Measurements from ENCODE around the gene UAP1L1. TPM values are rescaled to one million over a fixed set of nuclear protein-coding genes. Genes with fewer than 3 reads are reported as not detected.

Gene UAP1L1
- total RNA-seq, 2 donors from 2014 or later: 9.0 to 13.0 TPM

DNA sequence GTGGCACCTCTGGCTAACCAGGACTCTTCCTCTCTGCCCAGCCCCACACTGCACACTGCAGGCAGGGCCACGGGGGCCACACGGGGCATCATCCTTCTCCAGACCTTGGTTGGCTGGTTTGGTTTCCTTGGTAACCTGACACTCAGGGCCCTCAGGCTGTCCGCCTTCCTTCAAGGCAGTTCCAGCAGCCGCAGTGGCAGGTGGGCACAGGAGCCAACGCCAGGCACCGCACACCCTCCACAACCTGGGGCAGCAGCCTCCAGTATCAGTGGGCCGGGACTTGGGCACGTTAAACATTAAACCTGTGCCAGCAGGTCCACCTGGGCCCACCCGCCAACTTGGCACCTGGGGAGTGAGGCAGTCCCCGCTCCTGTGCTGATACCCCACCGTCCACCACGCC is 33.3 kb upstream of the UAP1L1 start:
- peaks cover 19% of the 10 kb centered on the region for H3K4me1 ChIP-seq
- peak overlapping the region; percentile 64 for H3K27ac ChIP-seq
- H3K9ac ChIP-seq (ENCODE audit: low read depth in 2 of 2, low read length in 2 of 2): peak overlapping the region; percentile 0 to 51
- H3K27me3 ChIP-seq: peaks cover 14% of the 10 kb centered on the region
- no peak for DNase-seq
- no peaks in the 10 kb centered on the region for H3K36me3 ChIP-seq
- TF ChIP-seq, protein P1, sequence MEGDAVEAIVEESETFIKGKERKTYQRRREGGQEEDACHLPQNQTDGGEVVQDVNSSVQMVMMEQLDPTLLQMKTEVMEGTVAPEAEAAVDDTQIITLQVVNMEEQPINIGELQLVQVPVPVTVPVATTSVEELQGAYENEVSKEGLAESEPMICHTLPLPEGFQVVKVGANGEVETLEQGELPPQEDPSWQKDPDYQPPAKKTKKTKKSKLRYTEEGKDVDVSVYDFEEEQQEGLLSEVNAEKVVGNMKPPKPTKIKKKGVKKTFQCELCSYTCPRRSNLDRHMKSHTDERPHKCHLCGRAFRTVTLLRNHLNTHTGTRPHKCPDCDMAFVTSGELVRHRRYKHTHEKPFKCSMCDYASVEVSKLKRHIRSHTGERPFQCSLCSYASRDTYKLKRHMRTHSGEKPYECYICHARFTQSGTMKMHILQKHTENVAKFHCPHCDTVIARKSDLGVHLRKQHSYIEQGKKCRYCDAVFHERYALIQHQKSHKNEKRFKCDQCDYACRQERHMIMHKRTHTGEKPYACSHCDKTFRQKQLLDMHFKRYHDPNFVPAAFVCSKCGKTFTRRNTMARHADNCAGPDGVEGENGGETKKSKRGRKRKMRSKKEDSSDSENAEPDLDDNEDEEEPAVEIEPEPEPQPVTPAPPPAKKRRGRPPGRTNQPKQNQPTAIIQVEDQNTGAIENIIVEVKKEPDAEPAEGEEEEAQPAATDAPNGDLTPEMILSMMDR (IDR thresholded peaks at IDR 0.05): no peak
- intact Hi-C loops (cut with DNase I): no loop called here
- no peaks in the 10 kb centered on the region for H3K9me3 ChIP-seq
- H3K4me3 ChIP-seq: peak overlapping the region; percentile 54

DNA sequence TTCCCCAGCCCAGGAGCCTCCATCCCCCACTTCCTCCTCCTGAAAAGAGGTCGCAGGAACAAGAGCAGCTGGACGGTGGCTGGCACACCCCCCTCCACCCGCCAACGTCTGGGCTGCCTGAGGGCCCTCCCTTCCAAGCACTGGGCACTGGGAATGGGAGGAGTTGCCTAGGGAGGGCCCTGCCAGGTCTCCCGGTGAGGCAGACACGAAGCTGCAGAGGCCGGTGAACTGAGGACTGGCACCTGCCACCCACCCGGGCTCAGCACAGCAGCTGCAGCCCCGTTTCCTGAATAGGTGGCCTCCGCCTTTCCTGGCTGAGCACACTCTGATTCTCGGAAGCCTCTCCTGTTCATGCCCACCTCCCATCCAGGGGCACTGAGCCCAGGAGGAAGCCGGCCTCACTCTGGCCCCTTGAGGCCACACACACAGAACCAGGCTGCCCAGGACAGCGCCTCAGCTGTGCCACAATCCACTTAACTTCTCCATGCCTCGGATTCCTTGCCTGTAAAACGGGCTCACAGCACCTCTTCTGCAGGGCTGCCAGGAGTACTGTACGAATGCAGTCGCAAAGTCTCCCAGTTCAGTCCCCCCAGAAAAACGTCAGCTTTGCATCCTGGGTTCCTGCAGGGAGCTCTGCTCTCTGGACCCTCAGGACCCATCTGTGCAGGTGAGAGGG is 32.7 kb upstream of the UAP1L1 start:
- Histone ChIP-seq H3K27me3 (peaks cover 17% of the 10 kb centered on the region), H3K4me3 (peak overlapping the region; percentile 54), H3K9ac (ENCODE audit: low read depth in 2 of 2, low read length in 2 of 2) (peak overlapping the region; percentile 51 to 64), H3K36me3 (no peaks in the 10 kb centered on the region), H3K9me3 (no peaks in the 10 kb centered on the region), H3K4me1 (peaks cover 19% of the 10 kb centered on the region), H3K27ac (peak overlapping the region; percentile 64)
- intact Hi-C loops (cut with DNase I): no loop called here
- TF ChIP-seq, protein P1 (IDR thresholded peaks at IDR 0.05): no peak
- DNase-seq: peak; percentile 77

- TF ChIP-seq, protein P1 (IDR thresholded peaks at IDR 0.05): no peak
- H3K27me3 ChIP-seq: peaks cover 17% of the 10 kb centered on the region
- peak overlapping the region; percentile 54 for H3K4me3 ChIP-seq
- H3K9ac ChIP-seq (ENCODE audit: low read depth in 2 of 2, low read length in 2 of 2): peak overlapping the region; percentile 42 to 64
- H3K4me1 ChIP-seq: peaks cover 19% of the 10 kb centered on the region
- peak; percentile 47 for DNase-seq
- H3K9me3 ChIP-seq: no peaks in the 10 kb centered on the region
- H3K27ac ChIP-seq: peak overlapping the region; percentile 64
- H3K36me3 ChIP-seq: no peaks in the 10 kb centered on the region
- intact Hi-C loops (cut with DNase I): no loop called here
Observed at GRCh38 chr9:137045294-137046087, 31.8 kb upstream of the UAP1L1 start.

DNA sequence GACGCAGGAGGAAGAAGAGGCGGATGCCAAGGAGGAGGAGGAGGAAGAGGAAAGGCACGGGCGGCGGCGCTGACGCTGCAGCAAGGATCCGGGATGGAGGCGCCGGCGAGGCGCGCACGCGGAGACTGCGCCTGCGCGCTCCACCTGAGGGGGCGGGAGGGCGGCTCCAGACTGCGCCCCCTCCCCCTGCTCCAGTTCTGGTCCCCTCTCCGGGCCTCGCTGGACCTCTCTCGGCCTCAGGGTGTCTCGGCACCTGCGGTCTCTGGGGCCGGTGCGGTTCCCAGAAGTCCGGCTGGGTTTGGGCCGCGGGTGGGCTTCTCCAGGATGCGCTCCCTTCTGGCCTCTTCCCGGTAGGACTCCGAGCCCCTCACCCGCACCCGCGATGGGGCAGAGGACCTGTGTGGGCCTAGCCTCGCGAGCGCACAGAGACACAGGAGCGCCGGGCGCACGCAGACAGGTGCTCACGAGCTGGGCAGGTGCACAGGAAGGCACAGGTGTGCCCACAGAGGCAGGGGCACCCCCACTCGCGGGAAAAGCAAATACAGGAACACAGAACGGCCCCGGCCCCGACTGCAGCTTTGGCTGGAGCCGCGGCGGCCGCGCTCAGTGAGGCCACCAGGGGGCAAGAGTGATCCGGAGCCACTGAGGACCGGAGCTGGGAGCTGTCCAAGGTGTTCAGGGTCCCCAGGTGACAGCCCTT is 31.1 kb upstream of the UAP1L1 start, which contains the start of gene NPDC1:
Gene NPDC1 (minus strand): TSS at position 90 of the 700 bp plus-strand sequence. CDS start 188 bp downstream, outside the sequence.
- H3K9ac ChIP-seq (ENCODE audit: low read depth in 2 of 2, low read length in 2 of 2): peak within 1 kb of the TSS; percentile 42 to 64
- no peaks in the 10 kb centered on the region for H3K36me3 ChIP-seq
- DNase-seq: peak; percentile 89
- intact Hi-C loops (cut with DNase I): no loop called here
- peaks cover 19% of the 10 kb centered on the region for H3K4me1 ChIP-seq
- no peaks in the 10 kb centered on the region for H3K9me3 ChIP-seq
- peak within 1 kb of the TSS; percentile 54 for H3K4me3 ChIP-seq
- H3K27ac ChIP-seq: peak within 1 kb of the TSS; percentile 64
- peaks cover 17% of the 10 kb centered on the region for H3K27me3 ChIP-seq
- TF ChIP-seq, protein P1 (IDR thresholded peaks at IDR 0.05): peak; percentile 82
